Endothelial cell of umbilical vein (primary cell): ENCODE measurements around the gene RAD51B. TPM values are rescaled to one million over a fixed set of nuclear protein-coding genes. Genes with fewer than 3 reads are reported as not detected.

Experiments used
- BruUV-seq: library from RNA; stranded (reverse); fragments of 400-500 nt; replicated peaks from 2 replicates; lab custom pipeline; 2021; lab: Mats Ljungman, UMichigan
- CTCF ChIA-PET: fragments of 300-600, 350-600 bp; sonication (Branson Sonifier 250); formaldehyde crosslinking; loops from one replicate; lab custom pipeline; 2021; ENCODE audit warnings: antibody characterized with exemption, inconsistent platforms; lab: Charles Lee
- POLR2A ChIA-PET: fragments of 300-600, 350-600 bp; sonication (Branson Sonifier 250); formaldehyde crosslinking; loops from one replicate; lab custom pipeline; 2021; ENCODE audit warnings: antibody characterized with exemption, inconsistent platforms; lab: Charles Lee
- DNase-seq: peaks from one replicate; pipeline ENCODE4 v3.0.0-alpha.2; 2011; ENCODE audit warnings: low read depth, low spot score
- FAIRE-seq: peaks from 2 replicates; lab custom pipeline; 2011; peaks lifted over from hg19 to GRCh38; lab: Jason Lieb, UNC
- H2AFZ ChIP-seq: 2 replicates; pipeline ENCODE4 v1.6.0; 2012; ENCODE audit warnings: low read depth, low read length, control low read depth, inconsistent platforms
- H3K27ac ChIP-seq: 2 replicates; pipeline ENCODE4 v1.5.1; 2011; ENCODE audit warnings: low read depth, mild to moderate bottlenecking, control low read depth, low read length, moderate library complexity; ENCODE audit not compliant: insufficient read depth
- H3K27me3 ChIP-seq, 2 experiments: 2 replicates each; pipeline versions ENCODE4 v1.6.0 to v1.6.1; 2011; ENCODE audit warnings: low read length in 2 of 2, mixed read lengths in 1 of 2; ENCODE audit not compliant: control insufficient read depth in 2 of 2, insufficient read depth in 2 of 2
- H3K36me3 ChIP-seq, 2 experiments: 2 replicates in 1 of 2; 3 replicates in 1 of 2; pipeline ENCODE4 v1.5.1; 2011; ENCODE audit warnings: low read length in 2 of 2, mild to moderate bottlenecking in 1 of 2, moderate library complexity in 1 of 2; ENCODE audit not compliant: control insufficient read depth in 2 of 2, insufficient read depth in 2 of 2; ENCODE audit errors: extremely low read depth in 1 of 2
- H3K4me1 ChIP-seq: 3 replicates; pipeline ENCODE4 v1.5.1; 2011; ENCODE audit warnings: mild to moderate bottlenecking, low read length; ENCODE audit not compliant: control insufficient read depth, insufficient read depth; ENCODE audit errors: extremely low read depth
- H3K4me2 ChIP-seq: 2 replicates; pipeline ENCODE4 v1.6.1; 2011; ENCODE audit warnings: low read length, control low read depth, mixed read lengths; ENCODE audit not compliant: insufficient read depth
- H3K4me3 ChIP-seq, 3 experiments: fragments of 200-600 bp in 1 of 3; sonication (generic), shearing (Covaris generic) in 1 of 3; replicated peaks in 1 of 3; 2 replicates each; pipeline ENCODE4 v1.5.1; 2011 to 2016; ENCODE audit warnings: control low read depth in 3 of 3, low read length in 3 of 3, mild to moderate bottlenecking in 2 of 3, inconsistent platforms in 1 of 3, low read depth in 1 of 3, moderate library complexity in 1 of 3; ENCODE audit not compliant: insufficient read depth in 1 of 3
- H3K79me2 ChIP-seq: 2 replicates; pipeline ENCODE4 v1.6.0; 2012; ENCODE audit warnings: low read length, inconsistent platforms; ENCODE audit not compliant: control insufficient read depth, insufficient read depth
- H3K9ac ChIP-seq: replicated peaks from 2 replicates; pipeline ENCODE3; 2011; ENCODE audit warnings: low read length, control low read depth; ENCODE audit not compliant: insufficient read depth; ENCODE audit errors: extremely low read depth
- H3K9me1 ChIP-seq: replicated peaks from 3 replicates; pipeline ENCODE4 v1.6.0; 2011; ENCODE audit warnings: mild to moderate bottlenecking, low read length; ENCODE audit not compliant: control insufficient read depth, insufficient read depth; ENCODE audit errors: extremely low read depth
- H3K9me3 ChIP-seq: replicated peaks from 2 replicates; pipeline ENCODE4 v1.5.1; 2012; ENCODE audit warnings: low read length, inconsistent platforms; ENCODE audit not compliant: control insufficient read depth, insufficient read depth
- H4K20me1 ChIP-seq: replicated peaks from 2 replicates; pipeline ENCODE3; 2011; ENCODE audit warnings: mild to moderate bottlenecking, low read length; ENCODE audit not compliant: control insufficient read depth, insufficient read depth; ENCODE audit errors: extremely low read depth
- EZH2 ChIP-seq: IDR thresholded peaks from 2 replicates; pipeline ENCODE4 v1.6.1; 2012; ENCODE audit warnings: borderline replicate concordance, low read depth, mild to moderate bottlenecking, moderate library complexity, low read length, inconsistent platforms; ENCODE audit not compliant: severe bottlenecking
- JUN ChIP-seq: IDR thresholded peaks from 2 replicates; pipeline ENCODE4 v1.6.1; 2011; ENCODE audit warnings: borderline replicate concordance, low read depth; ENCODE audit not compliant: insufficient read length, insufficient read depth
- dilution Hi-C: fragments of 300-500 bp; cut with MboI; formaldehyde crosslinking; loops from one replicate; pipeline ENCODE4 v1.15.0; 2019; ENCODE audit warnings: low sequenced_read_pairs; ENCODE audit not compliant: extremely low pct_ligation_motif_present
- intact Hi-C: fragments of 100-400 bp; cut with micrococcal nuclease; formaldehyde crosslinking; loops from one replicate; pipeline ENCODE4 v1.10.0; 2022
- polyA plus RNA-seq, 4 experiments: library from polyadenylated mRNA; depleted of rRNA in 3 of 4; stranded (reverse) in 3 of 4; unstranded in 1 of 4; fragments of >200 nt; gene quantifications; 2 replicates each; pipeline versions ENCODE4 v1.2.1 to v1.2.3, GENCODE V29; 2011 to 2012; ENCODE audit warnings: missing spikeins in 1 of 4
- total RNA-seq: library from RNA; stranded (reverse); gene quantifications from 2 replicates; pipeline ENCODE4 v1.2.3, GENCODE V29; 2021

The RAD51B gene
- total and polyA plus RNA-seq, 2 donors (not counting 3 experiments of a cell fraction or from before 2014, with no cell fraction given), result 3.9 to 19.0 TPM

GRCh38 chr14:68511129-68512047, 691.8 kb downstream of the RAD51B start:
- Histone ChIP-seq H3K27ac (no peak overlapping the region), H3K27me3 (no peaks in the 10 kb centered on the region), H3K36me3 (no peaks in the 10 kb centered on the region), H3K9ac (no peak overlapping the region), H2AFZ (no peak overlapping the region), H3K4me2 (no peak overlapping the region), H3K9me3 (no peaks in the 10 kb centered on the region), H4K20me1 (no peaks in the 10 kb centered on the region), H3K79me2 (no peaks in the 10 kb centered on the region), H3K4me1 (no peaks in the 10 kb centered on the region), H3K9me1 (no peaks in the 10 kb centered on the region), H3K4me3 (no peak overlapping the region)
- ChIA-PET POLR2A (interaction anchor here (0.6 kb wide), 1 partner anchor 254 kb away, joined by 3 read pairs; no protein-coding TSS in a partner anchor), CTCF (interaction anchor here (0.8 to 1.6 kb wide), 3 partner anchors 10 to 262 kb away, joined by 3 to 4 read pairs (median 3); no protein-coding TSS in a partner anchor)
- intact Hi-C loops, result no loop called here
- DNase-seq (no peak), FAIRE-seq (no peak)
- BruUV-seq, result no TSS peak
- TF ChIP-seq EZH2, result no peak
- dilution Hi-C loops, result no loop called here

GRCh38 chr14:68512088-68512487, 692.5 kb downstream of the RAD51B start:
- H3K9me3 ChIP-seq, result no peaks in the 10 kb centered on the region
- H3K4me1 ChIP-seq, result no peaks in the 10 kb centered on the region
- H2AFZ ChIP-seq, result no peak overlapping the region
- no peak overlapping the region for H3K4me3 ChIP-seq
- BruUV-seq, result no TSS peak
- H3K36me3 ChIP-seq, result no peaks in the 10 kb centered on the region
- no peak for TF ChIP-seq JUN
- H3K27ac ChIP-seq, result no peak overlapping the region
- H3K79me2 ChIP-seq, result no peaks in the 10 kb centered on the region
- ChIA-PET CTCF (no interaction called here), POLR2A (no interaction called here)
- dilution Hi-C loops, result no loop called here
- no peaks in the 10 kb centered on the region for H4K20me1 ChIP-seq
- no peak overlapping the region for H3K4me2 ChIP-seq
- DNase-seq, result no peak
- H3K27me3 ChIP-seq, result no peaks in the 10 kb centered on the region
- no peak overlapping the region for H3K9ac ChIP-seq
- intact Hi-C loops, result no loop called here
- H3K9me1 ChIP-seq, result no peaks in the 10 kb centered on the region
- no peak for FAIRE-seq
